ENCODE measurements around the gene VDAC2.

DNA sequence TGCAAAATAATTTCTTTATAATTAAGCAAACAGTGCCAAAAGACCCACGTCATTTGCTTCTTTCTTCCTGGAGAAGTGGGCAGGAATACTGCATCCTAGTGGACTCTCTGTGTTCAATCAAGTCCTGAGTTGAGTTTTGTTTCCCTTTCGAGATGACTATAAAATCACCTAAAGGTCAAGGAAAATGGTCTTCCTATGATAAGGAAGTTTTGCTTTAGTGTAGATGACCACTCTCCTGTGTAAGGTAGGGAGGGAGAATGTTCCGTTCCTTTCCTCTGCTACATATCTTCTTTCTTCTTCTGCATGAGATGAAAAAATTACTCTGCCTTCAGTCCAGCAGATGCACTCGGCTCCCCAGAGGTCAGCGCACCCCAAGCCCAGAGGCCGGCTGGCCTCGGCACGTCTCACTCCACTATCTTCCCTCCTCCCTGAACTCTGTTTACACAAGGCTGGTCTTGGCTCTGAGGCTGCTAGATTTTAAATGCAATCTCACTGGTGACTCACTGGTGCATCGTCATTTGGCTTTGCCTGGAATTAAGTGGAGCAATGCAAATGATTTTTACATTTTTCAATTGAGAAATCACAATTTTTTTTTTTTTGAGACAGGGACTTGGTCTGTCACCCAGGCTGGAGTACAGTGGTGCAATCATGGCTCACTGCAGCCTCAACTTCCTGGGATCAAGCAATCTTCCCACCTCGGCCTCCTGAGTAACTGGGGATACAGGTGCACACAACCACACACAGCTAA lies 18.6 kb upstream of the VDAC2 start:
- TF ChIP-seq, protein P1, sequence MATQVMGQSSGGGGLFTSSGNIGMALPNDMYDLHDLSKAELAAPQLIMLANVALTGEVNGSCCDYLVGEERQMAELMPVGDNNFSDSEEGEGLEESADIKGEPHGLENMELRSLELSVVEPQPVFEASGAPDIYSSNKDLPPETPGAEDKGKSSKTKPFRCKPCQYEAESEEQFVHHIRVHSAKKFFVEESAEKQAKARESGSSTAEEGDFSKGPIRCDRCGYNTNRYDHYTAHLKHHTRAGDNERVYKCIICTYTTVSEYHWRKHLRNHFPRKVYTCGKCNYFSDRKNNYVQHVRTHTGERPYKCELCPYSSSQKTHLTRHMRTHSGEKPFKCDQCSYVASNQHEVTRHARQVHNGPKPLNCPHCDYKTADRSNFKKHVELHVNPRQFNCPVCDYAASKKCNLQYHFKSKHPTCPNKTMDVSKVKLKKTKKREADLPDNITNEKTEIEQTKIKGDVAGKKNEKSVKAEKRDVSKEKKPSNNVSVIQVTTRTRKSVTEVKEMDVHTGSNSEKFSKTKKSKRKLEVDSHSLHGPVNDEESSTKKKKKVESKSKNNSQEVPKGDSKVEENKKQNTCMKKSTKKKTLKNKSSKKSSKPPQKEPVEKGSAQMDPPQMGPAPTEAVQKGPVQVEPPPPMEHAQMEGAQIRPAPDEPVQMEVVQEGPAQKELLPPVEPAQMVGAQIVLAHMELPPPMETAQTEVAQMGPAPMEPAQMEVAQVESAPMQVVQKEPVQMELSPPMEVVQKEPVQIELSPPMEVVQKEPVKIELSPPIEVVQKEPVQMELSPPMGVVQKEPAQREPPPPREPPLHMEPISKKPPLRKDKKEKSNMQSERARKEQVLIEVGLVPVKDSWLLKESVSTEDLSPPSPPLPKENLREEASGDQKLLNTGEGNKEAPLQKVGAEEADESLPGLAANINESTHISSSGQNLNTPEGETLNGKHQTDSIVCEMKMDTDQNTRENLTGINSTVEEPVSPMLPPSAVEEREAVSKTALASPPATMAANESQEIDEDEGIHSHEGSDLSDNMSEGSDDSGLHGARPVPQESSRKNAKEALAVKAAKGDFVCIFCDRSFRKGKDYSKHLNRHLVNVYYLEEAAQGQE (IDR thresholded peaks at IDR 0.05; ENCODE audit: low read depth) = no peak
- TF ChIP-seq YY1 (IDR thresholded peaks at IDR 0.05; ENCODE audit: low read depth) (no peak), EP300 (IDR thresholded peaks at IDR 0.05; ENCODE audit: borderline replicate concordance) (no peak), NFIC (IDR thresholded peaks at IDR 0.05) (no peak), TAF1 (IDR thresholded peaks at IDR 0.05; ENCODE audit: low read depth) (no peak), CREB1 (IDR thresholded peaks at IDR 0.05; ENCODE audit: low read depth) (no peak), FOXM1 (IDR thresholded peaks at IDR 0.05; ENCODE audit: borderline replicate concordance, low read depth) (no peak)
- TF ChIP-seq, protein P2, sequence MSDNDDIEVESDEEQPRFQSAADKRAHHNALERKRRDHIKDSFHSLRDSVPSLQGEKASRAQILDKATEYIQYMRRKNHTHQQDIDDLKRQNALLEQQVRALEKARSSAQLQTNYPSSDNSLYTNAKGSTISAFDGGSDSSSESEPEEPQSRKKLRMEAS (IDR thresholded peaks at IDR 0.05) = no peak
